H1 (cell line): ENCODE measurements around the gene DOC2A. TPM values are rescaled to one million over a fixed set of nuclear protein-coding genes. Genes with fewer than 3 reads are reported as not detected.
A peak's percentile ranks its signal among the peaks of the same experiment; 100 is the strongest.

ENCODE experiments used
- ATF3 ChIP-seq: IDR thresholded peaks from 2 replicates; pipeline ENCODE4 v1.6.1; 2011; ENCODE audit warnings: low read depth, mild to moderate bottlenecking, low read length; ENCODE audit not compliant: insufficient read depth
- BCL11A ChIP-seq, 2 experiments: IDR thresholded peaks; one replicate each; pipeline ENCODE4 v1.6.1; 2011; ENCODE audit warnings: low read depth in 2 of 2, low read length in 2 of 2, mild to moderate bottlenecking in 2 of 2
- EP300 ChIP-seq, 2 experiments: IDR thresholded peaks; 1 replicate in 1 of 2; 2 replicates in 1 of 2; pipeline ENCODE4 v1.6.1; 2011 to 2012; ENCODE audit warnings: low read depth in 2 of 2, low read length in 2 of 2, mild to moderate bottlenecking in 2 of 2, borderline replicate concordance in 1 of 2, inconsistent platforms in 1 of 2, moderate library complexity in 1 of 2
- HDAC2 ChIP-seq, 2 experiments: fragments of 300-600 bp in 1 of 2; sonication (generic) in 1 of 2; IDR thresholded peaks; 2 replicates each; pipeline ENCODE4 v1.6.1; 2011 to 2012; ENCODE audit warnings: low read depth in 2 of 2, low read length in 2 of 2, mild to moderate bottlenecking in 2 of 2, moderate library complexity in 2 of 2, borderline replicate concordance in 1 of 2, inconsistent platforms in 1 of 2
- KDM1A ChIP-seq: fragments of 200-600, 300-600 bp; sonication (generic); IDR thresholded peaks from 2 replicates; pipeline ENCODE4 v1.7.1; 2016; ENCODE audit warnings: mild to moderate bottlenecking, low read length, borderline replicate concordance
- MAFK ChIP-seq: IDR thresholded peaks from 2 replicates; pipeline ENCODE4 v1.6.1; 2012; ENCODE audit warnings: low read depth, mild to moderate bottlenecking, improper control_type of control experiment, low read length
- RAD21 ChIP-seq, 2 experiments: IDR thresholded peaks in 1 of 2; conservative IDR thresholded peaks in 1 of 2; 2 replicates each; pipeline ENCODE4 v1.6.1; 2011; ENCODE audit warnings: low read depth in 2 of 2, low read length in 2 of 2, improper control_type of control experiment in 1 of 2, inconsistent platforms in 1 of 2, mild to moderate bottlenecking in 1 of 2, moderate library complexity in 1 of 2
- SIRT6 ChIP-seq: IDR thresholded peaks from one replicate; pipeline ENCODE4 v1.7.1; 2012; ENCODE audit warnings: low read length, inconsistent platforms
- SP2 ChIP-seq: IDR thresholded peaks from 2 replicates; pipeline ENCODE4 v1.6.1; 2012; ENCODE audit warnings: mild to moderate bottlenecking, low read length, inconsistent platforms
- TEAD4 ChIP-seq: IDR thresholded peaks from 2 replicates; pipeline ENCODE4 v1.6.1; 2012; ENCODE audit warnings: low read depth, low read length, inconsistent platforms, mixed read lengths
- YY1 ChIP-seq: IDR thresholded peaks from 2 replicates; pipeline ENCODE4 v1.6.1; 2011; ENCODE audit warnings: low read depth, mild to moderate bottlenecking, low read length
- ZNF274 ChIP-seq: IDR thresholded peaks from 2 replicates; pipeline ENCODE4 v1.7.0; 2012; ENCODE audit warnings: low read length, borderline replicate concordance; ENCODE audit errors: extremely low read depth
- polyA plus RNA-seq, 7 experiments: library from polyadenylated mRNA; depleted of rRNA in 3 of 7; stranded (reverse) in 5 of 7; unstranded in 2 of 7; fragments of >200 nt in 5 of 7; fragments of 200-250 nt in 2 of 7; gene quantifications; 1 replicate in 5 of 7; 2 replicates in 1 of 7; 4 replicates in 1 of 7; pipeline versions ENCODE4 v1.2.1 to v1.2.3, GENCODE V29; 2011 to 2013; ENCODE audit warnings: missing spikeins in 2 of 7, mixed read lengths in 2 of 7
- total RNA-seq: library from RNA; stranded (reverse); fragmentation: NEBNext Ultra II Directional; extraction: Animal tissue kit (Norgen Biotek cat#: 25700); gene quantifications from 2 replicates; pipeline ENCODE4 v1.2.1, GENCODE V29; 2021

The DOC2A gene
- total and polyA plus RNA-seq, 2 of the 8 experiments (the other 6 are each of a cell fraction or from before 2014, with no cell fraction given): 13.9 to 20.7 TPM

- no peak for TF ChIP-seq RAD21 (IDR thresholded peaks at IDR 0.05 in 1 of 2, conservative IDR thresholded peaks at IDR 0.05 in 1 of 2; ENCODE audit: low read depth in 2 of 2, low read length in 2 of 2)
- TF ChIP-seq HDAC2 (IDR thresholded peaks at IDR 0.05; ENCODE audit: borderline replicate concordance in 1 of 2, low read depth in 2 of 2, low read length in 2 of 2): peak in 1 of 2 experiments; percentile 95; a peak in 2 of 4 replicates
- no peak for TF ChIP-seq SP2
- TF ChIP-seq EP300 (IDR thresholded peaks at IDR 0.05; ENCODE audit: borderline replicate concordance in 1 of 2, low read depth in 2 of 2, low read length in 2 of 2): no peak
- 0 out of 2 replicates have a peak, but pooled peaks have one; percentile 85 for TF ChIP-seq KDM1A
- TF ChIP-seq ZNF274: no peak
- TF ChIP-seq TEAD4: no peak
- no peak for TF ChIP-seq ATF3
- peak; percentile 86 for TF ChIP-seq YY1
- no peak for TF ChIP-seq SIRT6
- TF ChIP-seq BCL11A (IDR thresholded peaks at IDR 0.05; ENCODE audit: low read depth in 2 of 2, low read length in 2 of 2): no peak
- no peak for TF ChIP-seq MAFK
Measured at GRCh38 chr16:29973384-29974246, 37.2 kb downstream of the DOC2A start, which contains the start of gene TAOK2 (continued).
